GM18951 (cell line): ENCODE measurements around the gene CRTC1.
"Not testable (repeated sequence)": the region's sequence is repeated elsewhere in the genome, so short reads cannot be mapped to it uniquely, and the experiment has no call there.

ENCODE experiments used
- POLR2A ChIP-seq: IDR thresholded peaks from 4 replicates; pipeline ENCODE4 v1.6.1; 2011; ENCODE audit warnings: mild to moderate bottlenecking; ENCODE audit not compliant: insufficient read length, insufficient read depth; ENCODE audit errors: extremely low read depth
- in situ Hi-C: fragments of 300-500 bp; cut with MboI; formaldehyde crosslinking; loops from one replicate; pipeline ENCODE4 v1.12.0; 2022; ENCODE audit warnings: low sequenced_read_pairs, mixed read lengths, inconsistent platforms; ENCODE audit not compliant: unreplicated experiment

The CRTC1 gene

GRCh38 chr19:18725841-18726770, 42.6 kb downstream of the CRTC1 start:
- in situ Hi-C loops, result no loop called here
- TF ChIP-seq POLR2A, result no peak

- in situ Hi-C loops, result no loop called here
- no peak for TF ChIP-seq POLR2A
Measured at GRCh38 chr19:18726846-18727245, 43.4 kb downstream of the CRTC1 start.

GRCh38 chr19:18727602-18728001, 44.1 kb downstream of the CRTC1 start:
- in situ Hi-C loops, result not testable (repeated sequence)

- in situ Hi-C loops, result no loop called here
- TF ChIP-seq POLR2A, result no peak
Measured at GRCh38 chr19:18729933-18730530, 46.6 kb downstream of the CRTC1 start.

- no peak for TF ChIP-seq POLR2A
- in situ Hi-C loops, result no loop called here
Measured at GRCh38 chr19:18730885-18731513, 47.5 kb downstream of the CRTC1 start.

GRCh38 chr19:18731562-18732008, 48.1 kb downstream of the CRTC1 start:
- in situ Hi-C loops, result no loop called here
- TF ChIP-seq POLR2A, result no peak

- in situ Hi-C loops, result no loop called here
- no peak for TF ChIP-seq POLR2A
Measured at GRCh38 chr19:18733196-18733647, 49.7 kb downstream of the CRTC1 start.

- in situ Hi-C loops, result not testable (repeated sequence)
Measured at GRCh38 chr19:18733762-18734332, 50.4 kb downstream of the CRTC1 start.

GRCh38 chr19:18735324-18735723, 51.8 kb downstream of the CRTC1 start:
- in situ Hi-C loops, result no loop called here
- TF ChIP-seq POLR2A, result no peak

- no peak for TF ChIP-seq POLR2A
- in situ Hi-C loops, result no loop called here
Measured at GRCh38 chr19:18735752-18736151, 52.3 kb downstream of the CRTC1 start.

GRCh38 chr19:18736415-18737336, 53.2 kb downstream of the CRTC1 start:
- in situ Hi-C loops, result no loop called here
- TF ChIP-seq POLR2A, result no peak

- in situ Hi-C loops, result no loop called here
- TF ChIP-seq POLR2A, result no peak
Measured at GRCh38 chr19:18737337-18737953, 54.0 kb downstream of the CRTC1 start.
